A549 (cell line): ENCODE measurements around the gene FOXS1. TPM values are rescaled to one million over a fixed set of nuclear protein-coding genes. Genes with fewer than 3 reads are reported as not detected.
A peak's percentile ranks its signal among the peaks of the same experiment; 100 is the strongest.

Source experiments
- ATAC-seq, 2 experiments: fragments of 200-7000 bp in 1 of 2; fragments of >200 bp in 1 of 2; cut with Nextera tagmentation in 1 of 2; cut with Tn5 transposase in 1 of 2; 3 replicates each; pipeline versions ENCODE4 v1.8.0 to v1.9.1; 2018 to 2020; ENCODE audit warnings: mild to moderate bottlenecking in 1 of 2, moderate library complexity in 1 of 2
- CTCF ChIA-PET: fragments of 300-600 bp; sonication (Branson Sonifier 250); formaldehyde crosslinking; extraction: SDS; loops from one replicate; lab custom pipeline; 2021; ENCODE audit warnings: antibody characterized with exemption, inconsistent platforms; lab: Yijun Ruan, JAX
- POLR2A ChIA-PET: fragments of 350-600 bp; formaldehyde crosslinking; extraction: SDS; loops from one replicate; lab custom pipeline; 2021; ENCODE audit warnings: antibody characterized with exemption, inconsistent platforms; lab: Yijun Ruan, JAX
- DNase-seq, 2 experiments: peaks; one replicate each; pipeline versions ENCODE4 v3.0.0 to v3.0.0-alpha.2; 2011 to 2016; ENCODE audit warnings: low read depth in 1 of 2, low spot score in 1 of 2
- FAIRE-seq: peaks from 2 replicates; lab custom pipeline; 2011; peaks lifted over from hg19 to GRCh38; lab: Jason Lieb, UNC
- H3K27ac ChIP-seq, 2 experiments: fragments of >200 bp; sonication (Bioruptor Twin); formaldehyde crosslinking; 3 replicates each; pipeline ENCODE4 v1.5.1; 2016 to 2017
- H3K4me1 ChIP-seq: fragments of >200 bp; sonication (Bioruptor Twin); formaldehyde crosslinking; 3 replicates; pipeline ENCODE4 v1.6.1; 2016
- H3K4me2 ChIP-seq: fragments of >200 bp; sonication (Bioruptor Twin); formaldehyde crosslinking; 3 replicates; pipeline ENCODE4 v1.6.1; 2016
- H3K4me3 ChIP-seq: fragments of >200 bp; sonication (Bioruptor Twin); formaldehyde crosslinking; 3 replicates; pipeline ENCODE4 v1.5.1; 2016
- H3K9me3 ChIP-seq: fragments of >200 bp; sonication (Bioruptor Twin); formaldehyde crosslinking; 3 replicates; pipeline ENCODE4 v1.6.1; 2016
- CBX2 ChIP-seq: fragments of 200-600 bp; sonication (generic); IDR thresholded peaks from 2 replicates; pipeline ENCODE4 v1.6.1; 2016; ENCODE audit warnings: low read depth, mild to moderate bottlenecking, borderline replicate concordance
- CHD2 ChIP-seq: fragments of 150-350 bp; IDR thresholded peaks from 2 replicates; pipeline ENCODE4 v1.6.1; 2014; ENCODE audit warnings: low read length; ENCODE audit not compliant: partially characterized antibody
- CHD4 ChIP-seq: fragments of 200-600 bp; sonication (generic); IDR thresholded peaks from 2 replicates; pipeline ENCODE4 v1.6.1; 2016; ENCODE audit warnings: antibody characterized with exemption, mild to moderate bottlenecking, borderline replicate concordance
- CTCF ChIP-seq: fragments of >200 bp; sonication (Bioruptor Twin); formaldehyde crosslinking; IDR thresholded peaks from 3 replicates; pipeline ENCODE4 v1.5.1; 2016
- EHF ChIP-seq: fragments of 250-450 bp; sonication (Bioruptor Pico); IDR thresholded peaks from 2 replicates; pipeline ENCODE4 v1.5.0; 2020; ENCODE audit warnings: mild to moderate bottlenecking
- ELK1 ChIP-seq: fragments of 150-350 bp; IDR thresholded peaks from 2 replicates; pipeline ENCODE4 v1.6.1; 2014; ENCODE audit warnings: low read depth, mild to moderate bottlenecking, low read length
- EP300 ChIP-seq, 2 experiments: fragments of >200 bp; sonication (Bioruptor Twin); formaldehyde crosslinking; IDR thresholded peaks; 2 replicates in 1 of 2; 3 replicates in 1 of 2; pipeline ENCODE4 v1.6.1; 2016 to 2017
- ESRRA ChIP-seq: fragments of 150-350 bp; IDR thresholded peaks from 2 replicates; pipeline ENCODE4 v1.6.1; 2014; ENCODE audit warnings: mild to moderate bottlenecking, low read length, borderline replicate concordance
- FOXS1 ChIP-seq: fragments of 250-450 bp; sonication (Bioruptor Pico); IDR thresholded peaks from 2 replicates; pipeline ENCODE4 v1.5.0; 2020; ENCODE audit warnings: mild to moderate bottlenecking, moderate library complexity
- GATA3 ChIP-seq: IDR thresholded peaks from 2 replicates; pipeline ENCODE4 v1.6.1; 2012; ENCODE audit warnings: borderline replicate concordance
- HOXB13 ChIP-seq: fragments of 250-450 bp; sonication (Bioruptor Pico); IDR thresholded peaks from 2 replicates; pipeline ENCODE4 v1.5.0; 2020; ENCODE audit warnings: low read depth, mild to moderate bottlenecking, moderate library complexity
- MAFK ChIP-seq: fragments of 450-650 bp; IDR thresholded peaks from 2 replicates; pipeline ENCODE4 v1.6.1; 2014; ENCODE audit not compliant: partially characterized antibody
- MAZ ChIP-seq: fragments of 150-350 bp; IDR thresholded peaks from 2 replicates; pipeline ENCODE4 v1.6.1; 2014; ENCODE audit warnings: antibody characterized with exemption, low read depth, low read length, borderline replicate concordance
- PHF8 ChIP-seq: fragments of 200-600 bp; sonication (generic); IDR thresholded peaks from 2 replicates; pipeline ENCODE4 v1.6.1; 2016; ENCODE audit warnings: low read depth, mild to moderate bottlenecking, antibody characterized with exemption, moderate library complexity, borderline replicate concordance
- POLR2A ChIP-seq: IDR thresholded peaks from 2 replicates; pipeline ENCODE4 v1.6.1; 2012; ENCODE audit warnings: mild to moderate bottlenecking, low read length
- RAD21 ChIP-seq, 2 experiments: fragments of >200 bp in 1 of 2; sonication (Bioruptor Twin) in 1 of 2; formaldehyde crosslinking in 1 of 2; IDR thresholded peaks in 1 of 2; conservative IDR thresholded peaks in 1 of 2; 2 replicates in 1 of 2; 3 replicates in 1 of 2; pipeline ENCODE4 v1.6.1; 2012 to 2018; ENCODE audit warnings: inconsistent platforms in 1 of 2
- RCOR1 ChIP-seq: fragments of 150-350 bp; IDR thresholded peaks from 2 replicates; pipeline ENCODE4 v1.6.1; 2014; ENCODE audit warnings: antibody characterized with exemption, low read length, low read depth
- ZC3H11A ChIP-seq: fragments of 450-650 bp; IDR thresholded peaks from 2 replicates; pipeline ENCODE4 v1.6.1; 2014; ENCODE audit warnings: antibody characterized with exemption, mild to moderate bottlenecking
- ZSCAN20 ChIP-seq: fragments of 250-450 bp; sonication (Bioruptor Pico); IDR thresholded peaks from 2 replicates; pipeline ENCODE4 v1.8.0; 2022; ENCODE audit warnings: mild to moderate bottlenecking, moderate library complexity
- WGBS: methylation state at CpG from one replicate; pipeline ENCODE4 v1.1.6; 2017; ENCODE audit errors: missing lambda C conversion rate; 5-methylcytosine and 5-hydroxymethylcytosine counted together
- polyA plus RNA-seq, 4 experiments: library from polyadenylated mRNA; depleted of rRNA in 3 of 4; stranded (reverse); fragments of >200 nt; fragmentation: RNase III in 1 of 4; extraction: RNeasy Plus Mini Kit Qiagen cat#74134 plus additional on column Dnase treatment in 1 of 4; gene quantifications; 2 replicates in 3 of 4; 3 replicates in 1 of 4; pipeline ENCODE4 v1.2.3, GENCODE V29; 2011 to 2017
- TF ChIP-seq, protein P1 (sequence below): fragments of 250-450 bp; sonication (Bioruptor Pico); IDR thresholded peaks from 2 replicates; pipeline ENCODE4 v1.5.0; 2020; ENCODE audit warnings: low read depth, mild to moderate bottlenecking, moderate library complexity
- TF ChIP-seq, protein P2 (sequence below): fragments of >200 bp; sonication (Bioruptor Twin); formaldehyde crosslinking; IDR thresholded peaks from 2 replicates; pipeline ENCODE4 v1.6.1; 2016

FOXS1 gene
- polyA plus RNA-seq, 2 of the 4 experiments (the other 2 are of a cell fraction): 1.5 to 3.7 TPM

- POLR2A ChIA-PET: no interaction called here
- WGBS: 55% methylated on average over 1 of the region's 1 CpG
- Histone ChIP-seq H3K4me1 (peaks cover 12% of the 10 kb centered on the region; the same call in 2 of the 3 replicates), H3K4me3 (peak overlapping the region; percentile 70), H3K27ac (peak overlapping the region; percentile 66 to 90; a peak in 4 of 6 replicates), H3K9me3 (no peaks in the 10 kb centered on the region), H3K4me2 (peak overlapping the region; percentile 99)
- TF ChIP-seq CHD4 (no peak), ELK1 (no peak), MAZ (no peak), FOXS1 (CRISPR knock-in tag) (no peak), HOXB13 (CRISPR knock-in tag) (no peak), POLR2A (no peak), CBX2 (no peak), ESRRA (no peak), MAFK (no peak), ZSCAN20 (CRISPR knock-in tag) (no peak), RCOR1 (no peak), ZC3H11A (no peak), CHD2 (no peak), GATA3 (no peak), CTCF (no peak), EHF (no peak)
- TF ChIP-seq, protein P1, sequence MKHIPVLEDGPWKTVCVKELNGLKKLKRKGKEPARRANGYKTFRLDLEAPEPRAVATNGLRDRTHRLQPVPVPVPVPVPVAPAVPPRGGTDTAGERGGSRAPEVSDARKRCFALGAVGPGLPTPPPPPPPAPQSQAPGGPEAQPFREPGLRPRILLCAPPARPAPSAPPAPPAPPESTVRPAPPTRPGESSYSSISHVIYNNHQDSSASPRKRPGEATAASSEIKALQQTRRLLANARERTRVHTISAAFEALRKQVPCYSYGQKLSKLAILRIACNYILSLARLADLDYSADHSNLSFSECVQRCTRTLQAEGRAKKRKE (CRISPR knock-in tag): no peak
- TF ChIP-seq, protein P2, sequence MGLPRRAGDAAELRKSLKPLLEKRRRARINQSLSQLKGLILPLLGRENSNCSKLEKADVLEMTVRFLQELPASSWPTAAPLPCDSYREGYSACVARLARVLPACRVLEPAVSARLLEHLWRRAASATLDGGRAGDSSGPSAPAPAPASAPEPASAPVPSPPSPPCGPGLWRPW: no peak
- CTCF ChIA-PET: interaction anchor here (1.4 to 3.4 kb wide), 4 partner anchors 10 to 23 kb away, joined by 3 to 12 read pairs (median 8); no protein-coding TSS in a partner anchor
- DNase-seq: no peak
- ATAC-seq: no peak
- FAIRE-seq: no peak
Observed at GRCh38 chr20:31869673-31869941, 24.2 kb upstream of the FOXS1 start.

- ChIA-PET CTCF (interaction anchor here (0.7 to 3.4 kb wide), 6 partner anchors 10 to 162 kb away, joined by 3 to 12 read pairs (median 5); no protein-coding TSS in a partner anchor), POLR2A (interaction anchor here (0.6 kb wide), 1 partner anchor 10 kb away, joined by 3 read pairs; no protein-coding TSS in a partner anchor)
- H3K27ac ChIP-seq: no peak overlapping the region
- H3K4me1 ChIP-seq: peaks cover 12% of the 10 kb centered on the region; the same call in 2 of the 3 replicates
- peak overlapping the region; percentile 99 for H3K4me2 ChIP-seq
- WGBS: 91% methylated on average over 11 of the region's 12 CpGs
- DNase-seq: no peak
- ATAC-seq: peak in 1 of 2 experiments; percentile 7; a peak in 2 of 6 replicates
- TF ChIP-seq EP300 (IDR thresholded peaks at IDR 0.05): no peak
- no peak for TF ChIP-seq PHF8
- TF ChIP-seq CBX2: no peak
- TF ChIP-seq ESRRA: no peak
- no peak for TF ChIP-seq RAD21 (conservative IDR thresholded peaks at IDR 0.05 in 1 of 2, IDR thresholded peaks at IDR 0.05 in 1 of 2)
- TF ChIP-seq, all 56 proteins: peak for 0
- no peak overlapping the region; the same call in 2 of the 3 replicates for H3K4me3 ChIP-seq
- FAIRE-seq: no peak
- H3K9me3 ChIP-seq: no peaks in the 10 kb centered on the region
Observed at GRCh38 chr20:31868853-31869672, 23.7 kb upstream of the FOXS1 start.
